ENCODE results near the gene GARNL3. TPM values are rescaled to one million over a fixed set of nuclear protein-coding genes. Genes with fewer than 3 reads are reported as not detected.
A peak's percentile ranks its signal among the peaks of the same experiment; 100 is the strongest.

GARNL3 gene
- total and polyA plus RNA-seq, 12 donors = 12.2 to 43.2 (median 28.6) TPM

- intact Hi-C loops (cut with DNase I) = no loop called here
These were observed 126.0 kb downstream of the GARNL3 start for GRCh38 chr9:127390563-127390962.

DNA sequence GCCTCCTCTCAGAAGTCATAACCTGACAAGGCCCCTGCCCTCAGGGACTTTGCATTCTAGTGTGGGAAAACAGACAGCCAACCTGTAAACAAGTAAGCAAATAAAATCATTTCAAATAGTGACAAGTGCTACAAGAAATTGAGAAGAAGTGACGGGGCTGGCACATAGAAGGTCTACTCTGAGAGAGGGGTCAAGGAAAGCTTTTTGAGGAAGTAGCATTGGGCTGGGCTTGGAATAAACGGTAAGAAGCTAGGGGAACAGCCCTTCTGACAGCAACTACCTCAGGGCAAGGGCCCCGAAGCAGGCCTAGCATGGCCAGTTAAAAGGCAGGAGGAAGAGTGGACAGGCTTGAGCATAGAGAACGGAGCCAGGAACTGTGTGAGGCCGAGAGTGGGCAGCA is 127.6 kb downstream of the GARNL3 start:
- TF ChIP-seq, protein P1, sequence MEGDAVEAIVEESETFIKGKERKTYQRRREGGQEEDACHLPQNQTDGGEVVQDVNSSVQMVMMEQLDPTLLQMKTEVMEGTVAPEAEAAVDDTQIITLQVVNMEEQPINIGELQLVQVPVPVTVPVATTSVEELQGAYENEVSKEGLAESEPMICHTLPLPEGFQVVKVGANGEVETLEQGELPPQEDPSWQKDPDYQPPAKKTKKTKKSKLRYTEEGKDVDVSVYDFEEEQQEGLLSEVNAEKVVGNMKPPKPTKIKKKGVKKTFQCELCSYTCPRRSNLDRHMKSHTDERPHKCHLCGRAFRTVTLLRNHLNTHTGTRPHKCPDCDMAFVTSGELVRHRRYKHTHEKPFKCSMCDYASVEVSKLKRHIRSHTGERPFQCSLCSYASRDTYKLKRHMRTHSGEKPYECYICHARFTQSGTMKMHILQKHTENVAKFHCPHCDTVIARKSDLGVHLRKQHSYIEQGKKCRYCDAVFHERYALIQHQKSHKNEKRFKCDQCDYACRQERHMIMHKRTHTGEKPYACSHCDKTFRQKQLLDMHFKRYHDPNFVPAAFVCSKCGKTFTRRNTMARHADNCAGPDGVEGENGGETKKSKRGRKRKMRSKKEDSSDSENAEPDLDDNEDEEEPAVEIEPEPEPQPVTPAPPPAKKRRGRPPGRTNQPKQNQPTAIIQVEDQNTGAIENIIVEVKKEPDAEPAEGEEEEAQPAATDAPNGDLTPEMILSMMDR (IDR thresholded peaks at IDR 0.05) = no peak
- TF ChIP-seq POLR2A (IDR thresholded peaks at IDR 0.05) = no peak
- 81 to 88% (median 85%) methylated on average over 5 of the region's 5 CpGs for WGBS, 4 donors

More at GRCh38 chr9:127390563-127390962, 126.0 kb downstream of the GARNL3 start:
- TF ChIP-seq, protein P1 (IDR thresholded peaks at IDR 0.05) = no peak
- TF ChIP-seq POLR2A (IDR thresholded peaks at IDR 0.05) = no peak
- no peaks in the 10 kb centered on the region for H3K27me3 ChIP-seq
- WGBS, 4 donors = 61 to 73% (median 70%) methylated on average over 5 of the region's 5 CpGs
- peak in 3 of 7 donors; percentile 13 to 49 (median 26) for DNase-seq
- H3K4me3 ChIP-seq = no peak overlapping the region
- peaks cover 0 to 4% of the 10 kb centered on the region in 2 donors for H3K36me3 ChIP-seq (replicated peaks in 1 of 2)
- no peak overlapping the region for H3K27ac ChIP-seq
- no peaks in the 10 kb centered on the region for H3K9me3 ChIP-seq (replicated peaks in 1 of 3)
- peaks cover 12 to 23% of the 10 kb centered on the region in 2 donors for H3K4me1 ChIP-seq (replicated peaks in 1 of 2)

DNA sequence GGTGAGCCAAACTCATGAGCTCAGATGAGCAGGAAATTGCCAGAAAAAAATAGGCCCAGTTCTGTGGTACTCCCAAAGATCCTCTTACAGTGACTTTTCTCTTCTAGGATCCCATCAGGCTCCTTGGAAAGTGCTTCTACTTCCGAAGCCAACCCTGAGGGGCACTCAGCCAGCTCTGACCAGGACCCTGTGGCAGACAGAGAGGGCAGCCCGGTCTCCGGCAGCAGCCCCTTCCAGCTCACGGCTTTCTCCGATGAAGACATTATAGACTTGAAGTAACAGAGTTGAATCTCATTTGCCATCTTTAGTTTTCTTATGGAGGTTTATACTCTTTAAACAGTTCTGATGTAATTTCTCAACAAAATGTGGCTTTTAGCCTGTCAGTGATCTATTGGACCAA is 128.4 kb downstream of the GARNL3 start:
- DNase-seq = peak in 2 of 7 donors; percentile 12 to 21
- no peak overlapping the region for H3K27ac ChIP-seq
- no peak overlapping the region for H3K4me3 ChIP-seq
- peaks cover 13 to 23% of the 10 kb centered on the region in 2 donors for H3K4me1 ChIP-seq (replicated peaks in 1 of 2)
- H3K9me3 ChIP-seq (replicated peaks in 1 of 3) = no peaks in the 10 kb centered on the region
- H3K27me3 ChIP-seq = no peaks in the 10 kb centered on the region
- TF ChIP-seq, protein P1 (IDR thresholded peaks at IDR 0.05) = no peak
- no peak for TF ChIP-seq POLR2A (IDR thresholded peaks at IDR 0.05)
- intact Hi-C loops (cut with DNase I) = no loop called here
- peaks cover 0 to 4% of the 10 kb centered on the region in 2 donors for H3K36me3 ChIP-seq (replicated peaks in 1 of 2)
- WGBS, 4 donors = 91 to 97% (median 95%) methylated on average over 5 of the region's 5 CpGs

More for the DNA sequence above, 127.6 kb downstream of the GARNL3 start:
- Histone ChIP-seq H3K27me3 (no peaks in the 10 kb centered on the region), H3K9me3 (replicated peaks in 1 of 3) (no peaks in the 10 kb centered on the region), H3K36me3 (replicated peaks in 1 of 2) (peaks cover 0 to 4% of the 10 kb centered on the region in 2 donors), H3K27ac (no peak overlapping the region), H3K4me3 (no peak overlapping the region), H3K4me1 (replicated peaks in 1 of 2) (peaks cover 16 to 27% of the 10 kb centered on the region in 2 donors)
- DNase-seq = peak in 2 of 7 donors; percentile 10 to 38
- intact Hi-C loops (cut with DNase I) = no loop called here

DNA sequence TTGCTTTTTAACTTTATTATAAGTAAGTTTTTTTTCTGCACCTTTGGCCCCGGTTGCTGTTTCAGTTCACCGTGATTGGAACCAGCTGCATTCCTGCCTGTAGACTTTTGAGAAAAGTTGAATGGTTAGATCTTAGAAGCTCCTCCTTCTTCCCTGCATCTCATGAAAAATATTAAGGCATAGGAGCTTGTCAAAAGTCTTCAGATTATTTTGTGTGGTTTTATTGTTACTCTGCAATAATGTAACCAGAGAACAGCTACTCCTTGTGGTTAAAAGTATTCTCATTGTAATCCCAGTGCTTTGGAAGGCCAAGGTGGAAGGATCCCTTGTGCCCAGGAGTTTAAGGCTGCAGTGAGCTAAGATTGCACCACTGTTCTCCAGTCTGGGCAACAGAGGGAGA is 129.1 kb downstream of the GARNL3 start:
- H3K9me3 ChIP-seq (replicated peaks in 1 of 3) = no peaks in the 10 kb centered on the region
- H3K27ac ChIP-seq = no peak overlapping the region
- H3K4me1 ChIP-seq (replicated peaks in 1 of 2) = peaks cover 16 to 23% of the 10 kb centered on the region in 2 donors
- peak in 2 of 7 donors; percentile 3 for DNase-seq
- H3K27me3 ChIP-seq = no peaks in the 10 kb centered on the region
- H3K36me3 ChIP-seq (replicated peaks in 1 of 2) = peaks cover 0 to 4% of the 10 kb centered on the region in 2 donors
- H3K4me3 ChIP-seq = no peak overlapping the region
- WGBS, 4 donors = 70 to 81% (median 74%) methylated on average over 2 of the region's 2 CpGs
- intact Hi-C loops (cut with DNase I) = no loop called here
- TF ChIP-seq POLR2A (IDR thresholded peaks at IDR 0.05) = no peak
- TF ChIP-seq, protein P1 (IDR thresholded peaks at IDR 0.05) = no peak
